ENCODE results near the gene DAB2IP. TPM values are rescaled to one million over a fixed set of nuclear protein-coding genes. Genes with fewer than 3 reads are reported as not detected.

The DAB2IP gene
- total RNA-seq, 1 experiment from 2014 or later, result 46.7 TPM

- no peaks in the 10 kb centered on the region for H3F3A ChIP-seq (ENCODE audit: insufficient read depth, low read depth)
- DNase-seq, result no peak
- H3K79me2 ChIP-seq (ENCODE audit: low read depth), result no peaks in the 10 kb centered on the region
- no peaks in the 10 kb centered on the region for H3K27me3 ChIP-seq (ENCODE audit: insufficient read depth, low read depth)
- H3K36me3 ChIP-seq (ENCODE audit: low read depth), result peaks cover 7% of the 10 kb centered on the region; the same call in 1 of the 2 replicates
- no peaks in the 10 kb centered on the region for H3K4me1 ChIP-seq (replicated peaks; ENCODE audit: insufficient read depth)
- ChIA-PET CTCF (no interaction called here), POLR2A (ENCODE audit: unreplicated experiment) (no interaction called here)
- no peak overlapping the region for H3K4me3 ChIP-seq
- no peak overlapping the region for H3K27ac ChIP-seq
- intact Hi-C loops (cut with micrococcal nuclease; ENCODE audit: unreplicated experiment), result no loop called here
- no peaks in the 10 kb centered on the region for H4K20me1 ChIP-seq (ENCODE audit: insufficient read depth)
- no peak for TF ChIP-seq EZH2 (IDR thresholded peaks at IDR 0.05; ENCODE audit: low read depth)
- TF ChIP-seq CTCF (conservative IDR thresholded peaks at IDR 0.05), result no peak
- no peaks in the 10 kb centered on the region for H3K9me2 ChIP-seq (ENCODE audit: insufficient read depth)
- no TSS peak for BruUV-seq (replicated peaks)
- no peaks in the 10 kb centered on the region for H3K9me3 ChIP-seq (ENCODE audit: insufficient read depth, low read depth)
- no peak overlapping the region for H2AFZ ChIP-seq
- H3K4me2 ChIP-seq, result no peak overlapping the region
These were observed 121.3 kb downstream of the DAB2IP start for GRCh38 chr9:121772600-121773285.

GRCh38 chr9:121773286-121773953 is 122.0 kb downstream of the DAB2IP start:
- CTCF ChIA-PET, result interaction anchor here (0.5 kb wide), 1 partner anchor 200 kb away, joined by 3 read pairs; no protein-coding TSS in a partner anchor
- Histone ChIP-seq H2AFZ (no peak overlapping the region), H3K9me3 (ENCODE audit: insufficient read depth, low read depth) (0 out of 2 replicates have a peak, but pooled peaks cover 4% of the 10 kb centered on the region), H3K36me3 (ENCODE audit: low read depth) (peaks cover 11% of the 10 kb centered on the region; the same call in 1 of the 2 replicates), H3K27ac (no peak overlapping the region), H3F3A (ENCODE audit: insufficient read depth, low read depth) (no peaks in the 10 kb centered on the region), H3K4me3 (no peak overlapping the region), H3K27me3 (ENCODE audit: insufficient read depth, low read depth) (no peaks in the 10 kb centered on the region), H3K4me2 (no peak overlapping the region), H3K9me2 (ENCODE audit: insufficient read depth) (no peaks in the 10 kb centered on the region), H3K4me1 (replicated peaks; ENCODE audit: insufficient read depth) (no peaks in the 10 kb centered on the region), H4K20me1 (ENCODE audit: insufficient read depth) (no peaks in the 10 kb centered on the region), H3K79me2 (ENCODE audit: low read depth) (no peaks in the 10 kb centered on the region)
- intact Hi-C loops (cut with micrococcal nuclease; ENCODE audit: unreplicated experiment), result no loop called here
- POLR2A ChIA-PET (ENCODE audit: unreplicated experiment), result no interaction called here
- TF ChIP-seq EZH2 (IDR thresholded peaks at IDR 0.05; ENCODE audit: low read depth) (no peak), CTCF (conservative IDR thresholded peaks at IDR 0.05) (no peak)
- no TSS peak for BruUV-seq (replicated peaks)
- DNase-seq, result no peak

GRCh38 chr9:121773954-121774714 is 122.7 kb downstream of the DAB2IP start:
- CTCF ChIA-PET, result no interaction called here
- Histone ChIP-seq H3K4me1 (replicated peaks; ENCODE audit: insufficient read depth) (no peaks in the 10 kb centered on the region), H3K36me3 (ENCODE audit: low read depth) (peaks cover 11% of the 10 kb centered on the region; the same call in 1 of the 2 replicates)

More at GRCh38 chr9:121773954-121774714, 122.7 kb downstream of the DAB2IP start:
- no peak for TF ChIP-seq EZH2 (IDR thresholded peaks at IDR 0.05; ENCODE audit: low read depth)
- no peak for TF ChIP-seq CTCF (conservative IDR thresholded peaks at IDR 0.05)
- Histone ChIP-seq H3F3A (ENCODE audit: insufficient read depth, low read depth) (no peaks in the 10 kb centered on the region), H2AFZ (no peak overlapping the region), H3K4me3 (no peak overlapping the region), H3K9me3 (ENCODE audit: insufficient read depth, low read depth) (0 out of 2 replicates have a peak, but pooled peaks cover 4% of the 10 kb centered on the region), H3K9me2 (ENCODE audit: insufficient read depth) (no peaks in the 10 kb centered on the region), H3K27ac (no peak overlapping the region), H3K79me2 (ENCODE audit: low read depth) (no peaks in the 10 kb centered on the region), H4K20me1 (ENCODE audit: insufficient read depth) (no peaks in the 10 kb centered on the region), H3K4me2 (no peak overlapping the region), H3K27me3 (ENCODE audit: insufficient read depth, low read depth) (no peaks in the 10 kb centered on the region)
- POLR2A ChIA-PET (ENCODE audit: unreplicated experiment), result no interaction called here
- no TSS peak for BruUV-seq (replicated peaks)
- DNase-seq, result no peak
- intact Hi-C loops (cut with micrococcal nuclease; ENCODE audit: unreplicated experiment), result no loop called here

Data from PC-9 (cell line).